ENCODE results near the gene PTP4A1. TPM values are rescaled to one million over a fixed set of nuclear protein-coding genes. Genes with fewer than 3 reads are reported as not detected.

PTP4A1 gene
- total and polyA plus RNA-seq, 2 of the 13 experiments (the other 11 are each of a cell fraction or from before 2014, with no cell fraction given), result 141 to 376 TPM

DNA sequence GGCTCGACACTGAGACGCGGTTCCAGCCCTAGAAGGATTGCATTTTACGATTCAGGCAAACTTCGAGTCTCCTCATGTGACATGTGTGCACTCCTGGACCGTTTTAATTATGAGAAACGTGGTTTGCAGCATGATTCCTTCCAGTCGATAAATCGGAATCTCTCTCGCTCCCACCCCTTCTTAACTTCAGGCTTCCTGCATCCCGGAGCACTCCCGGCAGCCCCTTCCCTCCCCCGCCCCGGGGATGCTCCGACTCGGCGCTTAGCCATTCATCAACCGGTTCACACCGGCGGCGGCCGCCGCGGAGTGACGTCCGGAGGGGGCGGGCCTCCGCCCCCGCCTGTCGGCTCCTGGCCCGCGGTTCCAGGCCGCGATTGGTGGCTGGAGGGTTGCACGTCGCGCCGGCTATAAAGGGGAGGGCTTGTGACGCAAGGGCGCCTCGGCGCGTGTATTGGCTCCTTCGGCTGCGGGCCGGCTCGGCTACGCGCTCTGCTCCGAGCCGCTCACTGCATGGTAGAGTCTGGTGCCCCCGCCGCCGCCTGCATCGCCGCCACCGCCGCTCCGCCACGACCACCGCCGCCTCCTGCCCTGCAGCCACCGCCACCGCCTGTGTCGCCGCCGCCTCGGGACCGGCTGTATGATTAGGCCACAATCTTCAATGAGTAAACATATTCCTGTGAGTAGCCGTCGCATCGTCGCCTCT, at the start of gene PTP4A1, which contains the start of gene LOC128125822 (continued):
- TF ChIP-seq, protein P1, sequence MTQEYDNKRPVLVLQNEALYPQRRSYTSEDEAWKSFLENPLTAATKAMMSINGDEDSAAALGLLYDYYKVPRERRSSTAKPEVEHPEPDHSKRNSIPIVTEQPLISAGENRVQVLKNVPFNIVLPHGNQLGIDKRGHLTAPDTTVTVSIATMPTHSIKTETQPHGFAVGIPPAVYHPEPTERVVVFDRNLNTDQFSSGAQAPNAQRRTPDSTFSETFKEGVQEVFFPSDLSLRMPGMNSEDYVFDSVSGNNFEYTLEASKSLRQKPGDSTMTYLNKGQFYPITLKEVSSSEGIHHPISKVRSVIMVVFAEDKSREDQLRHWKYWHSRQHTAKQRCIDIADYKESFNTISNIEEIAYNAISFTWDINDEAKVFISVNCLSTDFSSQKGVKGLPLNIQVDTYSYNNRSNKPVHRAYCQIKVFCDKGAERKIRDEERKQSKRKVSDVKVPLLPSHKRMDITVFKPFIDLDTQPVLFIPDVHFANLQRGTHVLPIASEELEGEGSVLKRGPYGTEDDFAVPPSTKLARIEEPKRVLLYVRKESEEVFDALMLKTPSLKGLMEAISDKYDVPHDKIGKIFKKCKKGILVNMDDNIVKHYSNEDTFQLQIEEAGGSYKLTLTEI (CRISPR knock-in tag; conservative IDR thresholded peaks at IDR 0.05), result no peak
- peak; percentile 12; the same call in 1 of the 2 replicates for TF ChIP-seq ETV6 (CRISPR knock-in tag; conservative IDR thresholded peaks at IDR 0.05)
- TF ChIP-seq, protein P2, sequence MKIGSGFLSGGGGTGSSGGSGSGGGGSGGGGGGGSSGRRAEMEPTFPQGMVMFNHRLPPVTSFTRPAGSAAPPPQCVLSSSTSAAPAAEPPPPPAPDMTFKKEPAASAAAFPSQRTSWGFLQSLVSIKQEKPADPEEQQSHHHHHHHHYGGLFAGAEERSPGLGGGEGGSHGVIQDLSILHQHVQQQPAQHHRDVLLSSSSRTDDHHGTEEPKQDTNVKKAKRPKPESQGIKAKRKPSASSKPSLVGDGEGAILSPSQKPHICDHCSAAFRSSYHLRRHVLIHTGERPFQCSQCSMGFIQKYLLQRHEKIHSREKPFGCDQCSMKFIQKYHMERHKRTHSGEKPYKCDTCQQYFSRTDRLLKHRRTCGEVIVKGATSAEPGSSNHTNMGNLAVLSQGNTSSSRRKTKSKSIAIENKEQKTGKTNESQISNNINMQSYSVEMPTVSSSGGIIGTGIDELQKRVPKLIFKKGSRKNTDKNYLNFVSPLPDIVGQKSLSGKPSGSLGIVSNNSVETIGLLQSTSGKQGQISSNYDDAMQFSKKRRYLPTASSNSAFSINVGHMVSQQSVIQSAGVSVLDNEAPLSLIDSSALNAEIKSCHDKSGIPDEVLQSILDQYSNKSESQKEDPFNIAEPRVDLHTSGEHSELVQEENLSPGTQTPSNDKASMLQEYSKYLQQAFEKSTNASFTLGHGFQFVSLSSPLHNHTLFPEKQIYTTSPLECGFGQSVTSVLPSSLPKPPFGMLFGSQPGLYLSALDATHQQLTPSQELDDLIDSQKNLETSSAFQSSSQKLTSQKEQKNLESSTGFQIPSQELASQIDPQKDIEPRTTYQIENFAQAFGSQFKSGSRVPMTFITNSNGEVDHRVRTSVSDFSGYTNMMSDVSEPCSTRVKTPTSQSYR (CRISPR knock-in tag; IDR thresholded peaks at IDR 0.05; ENCODE audit: borderline replicate concordance), result 0 out of 2 replicates have a peak, but pooled peaks have one; percentile 11
- TF ChIP-seq, protein P3, sequence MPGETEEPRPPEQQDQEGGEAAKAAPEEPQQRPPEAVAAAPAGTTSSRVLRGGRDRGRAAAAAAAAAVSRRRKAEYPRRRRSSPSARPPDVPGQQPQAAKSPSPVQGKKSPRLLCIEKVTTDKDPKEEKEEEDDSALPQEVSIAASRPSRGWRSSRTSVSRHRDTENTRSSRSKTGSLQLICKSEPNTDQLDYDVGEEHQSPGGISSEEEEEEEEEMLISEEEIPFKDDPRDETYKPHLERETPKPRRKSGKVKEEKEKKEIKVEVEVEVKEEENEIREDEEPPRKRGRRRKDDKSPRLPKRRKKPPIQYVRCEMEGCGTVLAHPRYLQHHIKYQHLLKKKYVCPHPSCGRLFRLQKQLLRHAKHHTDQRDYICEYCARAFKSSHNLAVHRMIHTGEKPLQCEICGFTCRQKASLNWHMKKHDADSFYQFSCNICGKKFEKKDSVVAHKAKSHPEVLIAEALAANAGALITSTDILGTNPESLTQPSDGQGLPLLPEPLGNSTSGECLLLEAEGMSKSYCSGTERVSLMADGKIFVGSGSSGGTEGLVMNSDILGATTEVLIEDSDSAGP (CRISPR knock-in tag; IDR thresholded peaks at IDR 0.05; ENCODE audit: borderline replicate concordance), result peak; percentile 84
- no peak for TF ChIP-seq SRSF4 (IDR thresholded peaks at IDR 0.05; ENCODE audit: low read depth, low read length, poor library complexity, severe bottlenecking)
- TF ChIP-seq ZNF331 (CRISPR knock-in tag; IDR thresholded peaks at IDR 0.05), result peak; percentile 48; the same call in 1 of the 2 replicates
- TF ChIP-seq GABPB1 (CRISPR knock-in tag; IDR thresholded peaks at IDR 0.05), result peak; percentile 80; the same call in 1 of the 2 replicates
- TF ChIP-seq, protein P4, sequence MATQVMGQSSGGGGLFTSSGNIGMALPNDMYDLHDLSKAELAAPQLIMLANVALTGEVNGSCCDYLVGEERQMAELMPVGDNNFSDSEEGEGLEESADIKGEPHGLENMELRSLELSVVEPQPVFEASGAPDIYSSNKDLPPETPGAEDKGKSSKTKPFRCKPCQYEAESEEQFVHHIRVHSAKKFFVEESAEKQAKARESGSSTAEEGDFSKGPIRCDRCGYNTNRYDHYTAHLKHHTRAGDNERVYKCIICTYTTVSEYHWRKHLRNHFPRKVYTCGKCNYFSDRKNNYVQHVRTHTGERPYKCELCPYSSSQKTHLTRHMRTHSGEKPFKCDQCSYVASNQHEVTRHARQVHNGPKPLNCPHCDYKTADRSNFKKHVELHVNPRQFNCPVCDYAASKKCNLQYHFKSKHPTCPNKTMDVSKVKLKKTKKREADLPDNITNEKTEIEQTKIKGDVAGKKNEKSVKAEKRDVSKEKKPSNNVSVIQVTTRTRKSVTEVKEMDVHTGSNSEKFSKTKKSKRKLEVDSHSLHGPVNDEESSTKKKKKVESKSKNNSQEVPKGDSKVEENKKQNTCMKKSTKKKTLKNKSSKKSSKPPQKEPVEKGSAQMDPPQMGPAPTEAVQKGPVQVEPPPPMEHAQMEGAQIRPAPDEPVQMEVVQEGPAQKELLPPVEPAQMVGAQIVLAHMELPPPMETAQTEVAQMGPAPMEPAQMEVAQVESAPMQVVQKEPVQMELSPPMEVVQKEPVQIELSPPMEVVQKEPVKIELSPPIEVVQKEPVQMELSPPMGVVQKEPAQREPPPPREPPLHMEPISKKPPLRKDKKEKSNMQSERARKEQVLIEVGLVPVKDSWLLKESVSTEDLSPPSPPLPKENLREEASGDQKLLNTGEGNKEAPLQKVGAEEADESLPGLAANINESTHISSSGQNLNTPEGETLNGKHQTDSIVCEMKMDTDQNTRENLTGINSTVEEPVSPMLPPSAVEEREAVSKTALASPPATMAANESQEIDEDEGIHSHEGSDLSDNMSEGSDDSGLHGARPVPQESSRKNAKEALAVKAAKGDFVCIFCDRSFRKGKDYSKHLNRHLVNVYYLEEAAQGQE (IDR thresholded peaks at IDR 0.05; ENCODE audit: borderline replicate concordance in 1 of 2, low read depth in 1 of 2, low read length in 2 of 2), result peak in 1 of 2 experiments; percentile 80; a peak in 1 of 4 replicates
- peak; percentile 93 for TF ChIP-seq ZNF563 (CRISPR knock-in tag; IDR thresholded peaks at IDR 0.05)
- TF ChIP-seq THAP11 (CRISPR knock-in tag; IDR thresholded peaks at IDR 0.05), result peak; percentile 32
- no peak for TF ChIP-seq ZNF781 (CRISPR knock-in tag; IDR thresholded peaks at IDR 0.05; ENCODE audit: borderline replicate concordance, not compliant biosample characterization)
- TF ChIP-seq LCORL (IDR thresholded peaks at IDR 0.05), result no peak
- TF ChIP-seq LCORL (CRISPR knock-in tag; IDR thresholded peaks at IDR 0.05), result peak; percentile 21
- no peak for TF ChIP-seq NFATC3 (CRISPR knock-in tag; IDR thresholded peaks at IDR 0.05)
- TF ChIP-seq HDAC6 (IDR thresholded peaks at IDR 0.05; ENCODE audit: low read depth, low read length), result no peak
- TF ChIP-seq ZNF709 (CRISPR knock-in tag; IDR thresholded peaks at IDR 0.05), result peak; percentile 98
- TF ChIP-seq NCOA2 (CRISPR knock-in tag; IDR thresholded peaks at IDR 0.05), result no peak; the same call in 1 of the 2 replicates
- peak; percentile 69; the same call in 1 of the 2 replicates for TF ChIP-seq SMYD3 (CRISPR knock-in tag; IDR thresholded peaks at IDR 0.05)
- TF ChIP-seq STAT5B (CRISPR knock-in tag; IDR thresholded peaks at IDR 0.05), result no peak
- TF ChIP-seq ZNF30 (CRISPR knock-in tag; IDR thresholded peaks at IDR 0.05), result no peak
